ENCODE measurements around the gene CRELD2.

CRELD2 gene

GRCh38 chr22:49966041-49966773 lies 47.8 kb downstream of the CRELD2 start:
- TF ChIP-seq CTCF (IDR thresholded peaks at IDR 0.05; ENCODE audit: borderline replicate concordance, control extremely low read depth, extremely low read depth, insufficient read depth, missing control alignments) = no peak
- in situ Hi-C loops (cut with MboI; ENCODE audit: low sequenced_read_pairs, unreplicated experiment) = no loop called here
- no peak for DNase-seq (ENCODE audit: low spot score)

GRCh38 chr22:49966774-49967705 lies 48.6 kb downstream of the CRELD2 start:
- in situ Hi-C loops (cut with MboI; ENCODE audit: low sequenced_read_pairs, unreplicated experiment) = no loop called here
- DNase-seq (ENCODE audit: low spot score) = no peak

GRCh38 chr22:49967706-49968208 lies 49.3 kb downstream of the CRELD2 start:
- no peak for TF ChIP-seq CTCF (IDR thresholded peaks at IDR 0.05; ENCODE audit: borderline replicate concordance, control extremely low read depth, extremely low read depth, insufficient read depth, missing control alignments)
- DNase-seq (ENCODE audit: low spot score) = no peak
- in situ Hi-C loops (cut with MboI; ENCODE audit: low sequenced_read_pairs, unreplicated experiment) = no loop called here

More at GRCh38 chr22:49966774-49967705, 48.6 kb downstream of the CRELD2 start:
- TF ChIP-seq CTCF (IDR thresholded peaks at IDR 0.05; ENCODE audit: borderline replicate concordance, control extremely low read depth, extremely low read depth, insufficient read depth, missing control alignments) = no peak

- in situ Hi-C loops (cut with MboI; ENCODE audit: low sequenced_read_pairs, unreplicated experiment) = no loop called here
- DNase-seq (ENCODE audit: low spot score) = no peak
- TF ChIP-seq CTCF (IDR thresholded peaks at IDR 0.05; ENCODE audit: borderline replicate concordance, control extremely low read depth, extremely low read depth, insufficient read depth, missing control alignments) = no peak
These were observed 49.9 kb downstream of the CRELD2 start for GRCh38 chr22:49968313-49968830.

- TF ChIP-seq CTCF (IDR thresholded peaks at IDR 0.05; ENCODE audit: borderline replicate concordance, control extremely low read depth, extremely low read depth, insufficient read depth, missing control alignments) = no peak
- no peak for DNase-seq (ENCODE audit: low spot score)
- in situ Hi-C loops (cut with MboI; ENCODE audit: low sequenced_read_pairs, unreplicated experiment) = no loop called here
These were observed 50.6 kb downstream of the CRELD2 start for GRCh38 chr22:49968831-49969661.
